ENCODE results near the gene MCC. TPM values are rescaled to one million over a fixed set of nuclear protein-coding genes. Genes with fewer than 3 reads are reported as not detected.
"Not testable (repeated sequence)": the region's sequence is repeated elsewhere in the genome, so short reads cannot be mapped to it uniquely, and the experiment has no call there.

MCC gene
- total RNA-seq, 1 experiment from 2014 or later, result 0.60 TPM

DNA sequence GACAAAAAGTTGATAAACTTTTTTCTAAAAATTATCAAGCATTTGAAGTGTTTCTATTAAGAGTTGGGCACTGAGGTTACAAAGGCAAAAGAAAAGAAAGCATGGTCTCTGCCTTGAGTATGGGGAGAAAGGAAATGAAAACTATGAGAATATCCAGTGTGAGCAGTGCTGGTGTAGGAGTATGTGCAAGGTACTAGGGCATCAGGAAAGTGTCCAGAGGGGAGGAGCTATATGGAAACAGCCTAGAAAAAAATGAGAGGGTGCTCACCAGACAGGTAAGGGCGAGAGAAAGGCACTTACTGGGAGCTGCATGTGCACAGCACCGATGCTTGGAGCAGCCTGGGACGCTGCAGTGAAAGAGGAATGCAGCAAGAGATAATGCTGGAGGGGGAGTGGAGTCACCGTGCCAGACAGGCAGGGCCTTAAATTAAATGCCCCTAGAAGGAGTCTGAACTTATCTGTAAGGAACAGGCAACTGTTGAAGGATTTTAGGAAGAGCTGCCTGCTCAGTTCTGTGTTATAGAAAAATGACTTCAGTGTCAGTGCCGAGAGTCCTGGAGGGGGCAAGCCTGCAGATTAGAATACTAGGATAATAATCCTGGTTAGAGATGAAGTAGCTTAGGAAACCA lies 14.0 kb downstream of the MCC start:
- Histone ChIP-seq H3K27me3 (replicated peaks; ENCODE audit: insufficient read depth, low read depth, low read length, poor library complexity) (no peaks in the 10 kb centered on the region), H3K4me1 (ENCODE audit: insufficient read depth, low read length, poor library complexity, severe bottlenecking) (no peaks in the 10 kb centered on the region), H3K4me3 (ENCODE audit: low read depth, low read length, poor library complexity, severe bottlenecking) (no peak overlapping the region), H3K27ac (ENCODE audit: low read depth, low read length, poor library complexity, severe bottlenecking) (no peak overlapping the region), H3K9me3 (ENCODE audit: low read depth, low read length, poor library complexity, severe bottlenecking) (no peaks in the 10 kb centered on the region), H3K36me3 (ENCODE audit: insufficient read depth, low read length, poor library complexity, severe bottlenecking) (no peaks in the 10 kb centered on the region)
- no peak for TF ChIP-seq EZH2 (IDR thresholded peaks at IDR 0.05; ENCODE audit: borderline replicate concordance, low read depth, low read length, poor library complexity, severe bottlenecking)
- TF ChIP-seq, protein P1, sequence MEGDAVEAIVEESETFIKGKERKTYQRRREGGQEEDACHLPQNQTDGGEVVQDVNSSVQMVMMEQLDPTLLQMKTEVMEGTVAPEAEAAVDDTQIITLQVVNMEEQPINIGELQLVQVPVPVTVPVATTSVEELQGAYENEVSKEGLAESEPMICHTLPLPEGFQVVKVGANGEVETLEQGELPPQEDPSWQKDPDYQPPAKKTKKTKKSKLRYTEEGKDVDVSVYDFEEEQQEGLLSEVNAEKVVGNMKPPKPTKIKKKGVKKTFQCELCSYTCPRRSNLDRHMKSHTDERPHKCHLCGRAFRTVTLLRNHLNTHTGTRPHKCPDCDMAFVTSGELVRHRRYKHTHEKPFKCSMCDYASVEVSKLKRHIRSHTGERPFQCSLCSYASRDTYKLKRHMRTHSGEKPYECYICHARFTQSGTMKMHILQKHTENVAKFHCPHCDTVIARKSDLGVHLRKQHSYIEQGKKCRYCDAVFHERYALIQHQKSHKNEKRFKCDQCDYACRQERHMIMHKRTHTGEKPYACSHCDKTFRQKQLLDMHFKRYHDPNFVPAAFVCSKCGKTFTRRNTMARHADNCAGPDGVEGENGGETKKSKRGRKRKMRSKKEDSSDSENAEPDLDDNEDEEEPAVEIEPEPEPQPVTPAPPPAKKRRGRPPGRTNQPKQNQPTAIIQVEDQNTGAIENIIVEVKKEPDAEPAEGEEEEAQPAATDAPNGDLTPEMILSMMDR (conservative IDR thresholded peaks at IDR 0.05; ENCODE audit: low read depth, low read length), result no peak
- CTCF ChIA-PET, result no interaction called here
- intact Hi-C loops (cut with micrococcal nuclease; ENCODE audit: unreplicated experiment), result no loop called here
- no peak for DNase-seq (ENCODE audit: low spot score)
- BruUV-seq (replicated peaks), result no TSS peak
- POLR2A ChIA-PET (ENCODE audit: low non-redundant PET), result interaction anchor here (0.7 kb wide), 1 partner anchor 19 kb away, joined by 3 read pairs; no protein-coding TSS in a partner anchor

DNA sequence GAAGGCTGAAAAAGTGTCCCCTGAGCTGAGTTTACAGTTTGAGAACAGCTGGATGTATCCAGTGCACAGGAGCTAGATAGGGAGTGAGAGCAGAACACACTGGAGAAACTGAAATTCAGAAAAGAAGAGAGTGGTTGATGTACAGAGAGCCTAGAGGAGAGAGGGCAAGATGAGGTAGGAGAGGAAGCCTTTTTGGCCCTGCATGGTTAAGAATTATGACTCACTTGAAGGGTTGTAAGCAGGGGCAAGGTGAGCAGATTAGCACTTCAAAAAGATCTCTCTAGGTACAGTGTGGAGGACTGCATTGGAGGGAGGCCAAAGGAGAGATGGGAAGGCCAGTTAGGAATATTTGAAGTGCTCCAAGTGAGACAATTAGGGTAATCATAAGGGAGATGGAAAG lies 25.2 kb downstream of the MCC start:
- H3K27ac ChIP-seq (ENCODE audit: low read depth, low read length, poor library complexity, severe bottlenecking), result no peak overlapping the region
- CTCF ChIA-PET, result no interaction called here
- H3K4me3 ChIP-seq (ENCODE audit: low read depth, low read length, poor library complexity, severe bottlenecking), result no peak overlapping the region
- no peak for DNase-seq (ENCODE audit: low spot score)
- TF ChIP-seq, protein P1 (conservative IDR thresholded peaks at IDR 0.05; ENCODE audit: low read depth, low read length), result no peak
- TF ChIP-seq EZH2 (IDR thresholded peaks at IDR 0.05; ENCODE audit: borderline replicate concordance, low read depth, low read length, poor library complexity, severe bottlenecking), result no peak
- no peaks in the 10 kb centered on the region for H3K4me1 ChIP-seq (ENCODE audit: insufficient read depth, low read length, poor library complexity, severe bottlenecking)
- no peaks in the 10 kb centered on the region for H3K9me3 ChIP-seq (ENCODE audit: low read depth, low read length, poor library complexity, severe bottlenecking)
- POLR2A ChIA-PET (ENCODE audit: low non-redundant PET), result no interaction called here
- BruUV-seq (replicated peaks), result no TSS peak
- H3K27me3 ChIP-seq (replicated peaks; ENCODE audit: insufficient read depth, low read depth, low read length, poor library complexity), result no peaks in the 10 kb centered on the region
- intact Hi-C loops (cut with micrococcal nuclease; ENCODE audit: unreplicated experiment), result no loop called here
- H3K36me3 ChIP-seq (ENCODE audit: insufficient read depth, low read length, poor library complexity, severe bottlenecking), result no peaks in the 10 kb centered on the region

DNA sequence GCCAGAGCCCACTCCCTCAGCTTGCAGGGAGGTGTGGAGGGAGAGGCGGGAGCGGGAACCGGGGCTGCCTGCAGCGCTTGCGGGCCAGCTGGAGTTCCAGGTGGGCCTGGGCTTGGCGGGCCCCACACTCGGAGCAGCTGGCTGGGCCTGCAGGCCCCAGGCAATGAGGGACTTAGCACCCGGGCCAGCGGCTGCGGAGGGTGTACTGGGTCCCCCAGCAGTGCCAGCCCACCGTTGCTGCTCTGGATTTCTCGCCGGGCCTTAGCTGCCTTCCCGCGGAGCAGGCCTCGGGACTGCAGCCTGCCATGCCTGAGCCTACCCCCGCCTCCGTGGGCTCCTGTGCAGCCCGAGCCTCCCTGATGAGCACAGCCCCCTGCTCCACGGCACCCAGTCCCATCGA lies 31.1 kb downstream of the MCC start:
- POLR2A ChIA-PET (ENCODE audit: low non-redundant PET); CTCF ChIA-PET; intact Hi-C loops (cut with micrococcal nuclease; ENCODE audit: unreplicated experiment): not testable (repeated sequence)

DNA sequence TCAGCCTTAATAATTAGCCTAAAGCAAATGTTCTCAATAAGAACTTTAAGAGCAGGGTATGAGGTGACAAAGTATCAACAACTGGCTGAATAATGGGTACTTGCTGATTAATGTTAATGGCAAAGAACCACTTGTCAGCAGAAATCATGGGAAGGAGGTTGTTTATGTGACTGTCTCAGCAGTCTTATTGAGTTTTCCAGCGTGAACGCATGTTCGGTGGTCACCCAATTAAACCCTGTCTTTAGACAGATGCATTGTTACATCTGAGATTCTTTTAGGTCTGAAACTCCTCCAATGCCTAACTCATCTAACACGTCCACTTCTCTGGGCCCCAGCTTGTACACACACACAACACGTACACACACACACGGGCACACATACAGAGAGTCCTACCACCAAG lies 35.3 kb downstream of the MCC start:
- TF ChIP-seq, protein P1 (conservative IDR thresholded peaks at IDR 0.05; ENCODE audit: low read depth, low read length), result no peak
- no peak for TF ChIP-seq EZH2 (IDR thresholded peaks at IDR 0.05; ENCODE audit: borderline replicate concordance, low read depth, low read length, poor library complexity, severe bottlenecking)

More for the DNA sequence above, 31.1 kb downstream of the MCC start:
- H3K27me3 ChIP-seq (replicated peaks; ENCODE audit: insufficient read depth, low read depth, low read length, poor library complexity); BruUV-seq (replicated peaks); H3K27ac ChIP-seq (ENCODE audit: low read depth, low read length, poor library complexity, severe bottlenecking); DNase-seq (ENCODE audit: low spot score); H3K36me3 ChIP-seq (ENCODE audit: insufficient read depth, low read length, poor library complexity, severe bottlenecking); H3K4me1 ChIP-seq (ENCODE audit: insufficient read depth, low read length, poor library complexity, severe bottlenecking); H3K4me3 ChIP-seq (ENCODE audit: low read depth, low read length, poor library complexity, severe bottlenecking); H3K9me3 ChIP-seq (ENCODE audit: low read depth, low read length, poor library complexity, severe bottlenecking): not testable (repeated sequence)

More for the DNA sequence above, 35.3 kb downstream of the MCC start:
- H3K36me3 ChIP-seq (ENCODE audit: insufficient read depth, low read length, poor library complexity, severe bottlenecking), result no peaks in the 10 kb centered on the region
- DNase-seq (ENCODE audit: low spot score), result no peak
- CTCF ChIA-PET, result no interaction called here
- peaks cover 5% of the 10 kb centered on the region for H3K27me3 ChIP-seq (replicated peaks; ENCODE audit: insufficient read depth, low read depth, low read length, poor library complexity)
- no peak overlapping the region for H3K27ac ChIP-seq (ENCODE audit: low read depth, low read length, poor library complexity, severe bottlenecking)
- H3K9me3 ChIP-seq (ENCODE audit: low read depth, low read length, poor library complexity, severe bottlenecking), result no peaks in the 10 kb centered on the region
- no TSS peak for BruUV-seq (replicated peaks)
- POLR2A ChIA-PET (ENCODE audit: low non-redundant PET), result no interaction called here
- H3K4me1 ChIP-seq (ENCODE audit: insufficient read depth, low read length, poor library complexity, severe bottlenecking), result no peaks in the 10 kb centered on the region
- intact Hi-C loops (cut with micrococcal nuclease; ENCODE audit: unreplicated experiment), result no loop called here
- H3K4me3 ChIP-seq (ENCODE audit: low read depth, low read length, poor library complexity, severe bottlenecking), result no peak overlapping the region

All from A673 (cell line).